ENCODE results near the gene PAQR6.

PAQR6 gene

GRCh38 chr1:156214024-156214748 lies 33.7 kb downstream of the PAQR6 start:
- peak overlapping the region; percentile 62 for H3K4me3 ChIP-seq
- in situ Hi-C loops (cut with MboI; ENCODE audit: low sequenced_read_pairs): no loop called here
- no peaks in the 10 kb centered on the region for H3K27me3 ChIP-seq (ENCODE audit: low read depth)
- H3K36me3 ChIP-seq (replicated peaks): peaks cover 35% of the 10 kb centered on the region
- no peak for DNase-seq (ENCODE audit: low spot score in 2 of 2)
- H3K9me3 ChIP-seq: no peaks in the 10 kb centered on the region
- peaks cover 12% of the 10 kb centered on the region for H3K4me1 ChIP-seq

DNA sequence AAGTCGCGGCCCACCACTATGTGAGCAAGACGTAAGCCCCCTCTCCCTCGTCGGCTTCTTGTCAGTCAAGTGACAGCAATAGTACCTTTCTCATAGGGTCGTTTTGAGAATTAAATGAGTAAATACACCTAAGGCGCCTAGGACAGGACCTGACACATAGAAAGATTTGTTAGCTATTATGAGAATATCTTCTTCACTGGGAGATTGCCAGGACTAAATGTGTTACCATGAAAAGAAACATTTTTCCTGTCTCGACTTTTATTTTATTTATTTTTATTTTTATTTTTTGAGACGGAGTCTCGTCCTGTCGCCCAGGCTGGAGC lies 34.3 kb downstream of the PAQR6 start:
- Histone ChIP-seq H3K4me1 (peaks cover 15% of the 10 kb centered on the region), H3K9me3 (no peaks in the 10 kb centered on the region), H3K36me3 (replicated peaks) (peaks cover 38% of the 10 kb centered on the region), H3K27me3 (ENCODE audit: low read depth) (no peaks in the 10 kb centered on the region), H3K4me3 (peak overlapping the region; percentile 62)
- in situ Hi-C loops (cut with MboI; ENCODE audit: low sequenced_read_pairs): no loop called here
- no peak for DNase-seq (ENCODE audit: low spot score in 2 of 2)

DNA sequence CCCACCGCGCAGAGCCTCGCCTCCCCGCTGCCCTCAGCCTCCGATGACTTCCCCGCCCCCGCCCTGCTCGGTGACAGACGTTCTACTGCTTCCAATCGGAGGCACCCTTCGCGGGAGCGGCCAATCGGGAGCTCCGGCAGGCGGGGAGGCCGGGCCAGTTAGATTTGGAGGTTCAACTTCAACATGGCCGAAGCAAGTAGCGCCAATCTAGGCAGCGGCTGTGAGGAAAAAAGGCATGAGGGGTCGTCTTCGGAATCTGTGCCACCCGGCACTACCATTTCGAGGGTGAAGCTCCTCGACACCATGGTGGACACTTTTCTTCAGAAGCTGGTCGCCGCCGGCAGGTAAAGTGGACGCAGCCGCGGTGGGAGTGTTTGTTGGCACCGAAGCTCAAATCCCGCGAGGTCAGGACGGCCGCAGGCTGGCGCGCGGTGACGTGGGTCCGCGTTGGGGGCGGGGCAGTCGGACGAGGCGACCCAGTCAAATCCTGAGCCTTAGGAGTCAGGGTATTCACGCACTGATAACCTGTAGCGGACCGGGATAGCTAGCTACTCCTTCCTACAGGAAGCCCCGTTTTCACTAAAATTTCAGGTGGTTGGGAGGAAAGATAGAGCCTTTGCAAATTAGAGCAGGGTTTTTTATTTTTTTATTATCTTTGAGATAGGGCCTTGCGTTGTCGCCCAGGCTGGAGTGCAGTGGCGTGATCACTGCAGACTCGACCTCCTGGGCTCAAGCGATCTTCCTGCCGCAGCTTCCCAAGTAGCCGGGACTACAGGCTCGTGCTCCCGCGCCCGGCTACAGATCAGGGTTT lies 34.8 kb downstream of the PAQR6 start, which contains the start of gene PMF1:
PMF1 (plus strand) TSS at position 175 of the 811 bp plus-strand sequence; CDS start at position 184, 9 bp downstream.
- Histone ChIP-seq H3K4me1 (peaks cover 17% of the 10 kb centered on the region), H3K36me3 (replicated peaks) (peaks cover 39% of the 10 kb centered on the region), H3K27me3 (ENCODE audit: low read depth) (no peaks in the 10 kb centered on the region), H3K4me3 (peak within 1 kb of the TSS; percentile 62), H3K9me3 (no peaks in the 10 kb centered on the region)
- in situ Hi-C loops (cut with MboI; ENCODE audit: low sequenced_read_pairs): no loop called here
- peak; percentile 94 to 98 for DNase-seq (ENCODE audit: low spot score in 2 of 2)

DNA sequence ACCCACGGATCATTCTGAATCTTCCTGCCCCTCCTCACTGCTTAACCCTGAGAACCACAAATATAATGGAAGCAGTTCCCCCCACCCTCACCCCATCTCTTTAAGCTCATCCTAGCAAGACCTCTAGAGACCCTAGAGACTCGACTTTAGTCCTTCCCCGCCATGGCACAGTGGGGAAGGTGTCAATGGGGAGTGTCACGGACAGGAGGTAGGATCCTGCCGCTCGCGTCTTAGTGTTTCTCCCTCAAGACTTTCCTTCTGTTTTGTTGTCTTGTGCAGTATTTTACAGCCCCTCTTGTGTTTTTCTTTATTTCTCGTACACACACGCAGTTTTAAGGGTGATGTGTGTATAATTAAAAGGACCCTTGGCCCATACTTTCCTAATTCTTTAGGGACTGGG lies 35.7 kb downstream of the PAQR6 start:
- in situ Hi-C loops (cut with MboI; ENCODE audit: low sequenced_read_pairs): no loop called here
- peaks cover 47% of the 10 kb centered on the region for H3K36me3 ChIP-seq (replicated peaks)
- no peak for DNase-seq (ENCODE audit: low spot score in 2 of 2)
- H3K4me1 ChIP-seq: peaks cover 17% of the 10 kb centered on the region
- H3K9me3 ChIP-seq: no peaks in the 10 kb centered on the region
- H3K27me3 ChIP-seq (ENCODE audit: low read depth): no peaks in the 10 kb centered on the region
- peak overlapping the region; percentile 62 for H3K4me3 ChIP-seq

DNA sequence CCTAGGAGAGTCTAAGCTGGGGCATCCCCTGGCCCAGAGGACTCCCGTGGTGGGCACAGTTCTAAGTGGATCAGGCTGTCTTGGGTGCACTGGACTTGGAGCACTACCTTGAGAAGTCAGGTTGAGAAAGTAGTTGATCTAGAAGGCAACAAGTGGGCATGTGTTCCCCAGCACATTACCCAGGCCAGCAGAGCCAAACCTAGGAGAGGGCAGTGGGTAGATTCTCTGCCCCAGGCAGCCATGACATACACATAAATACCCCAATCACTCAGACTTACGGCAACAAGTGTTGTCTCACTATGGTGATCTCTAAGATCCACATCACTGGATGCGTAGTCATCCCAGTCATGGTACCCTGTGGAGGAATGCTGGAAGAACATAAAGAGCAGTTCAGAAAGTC lies 36.6 kb downstream of the PAQR6 start:
- Histone ChIP-seq H3K27me3 (ENCODE audit: low read depth) (no peaks in the 10 kb centered on the region), H3K9me3 (no peaks in the 10 kb centered on the region), H3K36me3 (replicated peaks) (peaks cover 55% of the 10 kb centered on the region), H3K4me3 (no peak overlapping the region), H3K4me1 (peaks cover 17% of the 10 kb centered on the region)
- in situ Hi-C loops (cut with MboI; ENCODE audit: low sequenced_read_pairs): no loop called here
- DNase-seq (ENCODE audit: low spot score in 2 of 2): no peak

GRCh38 chr1:156204686-156205085 lies 43.2 kb downstream of the PAQR6 start:
- H3K27me3 ChIP-seq (ENCODE audit: low read depth): no peaks in the 10 kb centered on the region
- in situ Hi-C loops (cut with MboI; ENCODE audit: low sequenced_read_pairs): no loop called here
- H3K4me1 ChIP-seq: peaks cover 5% of the 10 kb centered on the region
- no peak overlapping the region for H3K4me3 ChIP-seq
- H3K36me3 ChIP-seq (replicated peaks): peaks cover 55% of the 10 kb centered on the region
- DNase-seq (ENCODE audit: low spot score in 2 of 2): no peak
- no peaks in the 10 kb centered on the region for H3K9me3 ChIP-seq

- peaks cover 52% of the 10 kb centered on the region for H3K36me3 ChIP-seq (replicated peaks)
- no peaks in the 10 kb centered on the region; the same call in 1 of the 2 replicates for H3K4me1 ChIP-seq
- H3K4me3 ChIP-seq: no peak overlapping the region
- no peaks in the 10 kb centered on the region for H3K27me3 ChIP-seq (ENCODE audit: low read depth)
- H3K9me3 ChIP-seq: no peaks in the 10 kb centered on the region
- in situ Hi-C loops (cut with MboI; ENCODE audit: low sequenced_read_pairs): no loop called here
- DNase-seq (ENCODE audit: low spot score in 2 of 2): no peak
Observed at GRCh38 chr1:156203331-156203730, 44.5 kb downstream of the PAQR6 start.

DNA sequence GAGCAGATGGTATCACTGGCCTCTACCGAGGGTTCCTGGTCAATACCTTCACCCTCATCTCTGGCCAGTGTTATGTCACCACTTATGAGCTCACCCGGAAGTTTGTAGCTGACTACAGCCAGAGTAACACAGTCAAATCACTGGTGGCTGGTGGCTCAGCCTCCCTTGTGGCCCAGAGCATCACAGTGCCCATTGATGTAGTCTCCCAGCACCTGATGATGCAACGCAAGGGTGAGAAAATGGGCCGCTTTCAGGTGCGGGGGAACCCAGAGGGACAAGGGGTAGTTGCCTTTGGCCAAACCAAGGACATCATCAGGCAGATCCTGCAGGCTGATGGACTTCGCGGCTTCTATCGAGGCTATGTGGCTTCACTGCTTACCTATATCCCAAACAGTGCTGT lies 47.8 kb downstream of the PAQR6 start:
- DNase-seq (ENCODE audit: low spot score in 2 of 2): no peak
- Histone ChIP-seq H3K4me3 (no peak overlapping the region), H3K9me3 (no peaks in the 10 kb centered on the region), H3K36me3 (replicated peaks) (peaks cover 41% of the 10 kb centered on the region), H3K27me3 (ENCODE audit: low read depth) (no peaks in the 10 kb centered on the region), H3K4me1 (peaks cover 2% of the 10 kb centered on the region; the same call in 1 of the 2 replicates)
- in situ Hi-C loops (cut with MboI; ENCODE audit: low sequenced_read_pairs): no loop called here

DNA sequence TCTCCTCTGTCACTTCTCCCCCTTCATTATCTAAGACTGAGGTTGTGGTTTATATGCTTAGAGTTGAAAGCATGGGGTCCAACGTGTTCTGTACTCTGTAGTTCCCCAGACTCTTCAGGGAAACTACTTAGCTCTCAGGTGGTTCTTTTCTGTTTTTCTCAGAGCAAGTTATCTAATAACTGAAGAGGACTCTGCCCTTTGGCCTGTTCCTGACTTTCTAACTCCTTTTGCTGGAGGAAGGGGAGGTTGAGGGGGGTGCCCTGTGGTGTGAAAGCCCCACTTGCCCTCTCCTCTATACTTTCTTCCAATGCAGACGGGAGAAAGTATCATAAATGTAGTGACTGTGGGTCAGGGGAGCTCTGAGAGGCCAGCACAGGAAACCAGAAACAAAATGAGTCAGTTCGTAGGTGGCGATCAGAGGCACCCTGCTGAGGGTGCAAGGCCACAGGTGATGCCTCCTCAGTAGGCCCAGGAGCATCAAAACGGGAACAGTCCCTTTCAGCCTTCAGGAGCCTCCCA lies 49.0 kb downstream of the PAQR6 start:
- Histone ChIP-seq H3K9me3 (no peaks in the 10 kb centered on the region), H3K27me3 (ENCODE audit: low read depth) (no peaks in the 10 kb centered on the region), H3K4me3 (no peak overlapping the region), H3K4me1 (peaks cover 2% of the 10 kb centered on the region; the same call in 1 of the 2 replicates), H3K36me3 (replicated peaks) (peaks cover 37% of the 10 kb centered on the region)
- no peak for DNase-seq (ENCODE audit: low spot score in 2 of 2)
- in situ Hi-C loops (cut with MboI; ENCODE audit: low sequenced_read_pairs): no loop called here

DNA sequence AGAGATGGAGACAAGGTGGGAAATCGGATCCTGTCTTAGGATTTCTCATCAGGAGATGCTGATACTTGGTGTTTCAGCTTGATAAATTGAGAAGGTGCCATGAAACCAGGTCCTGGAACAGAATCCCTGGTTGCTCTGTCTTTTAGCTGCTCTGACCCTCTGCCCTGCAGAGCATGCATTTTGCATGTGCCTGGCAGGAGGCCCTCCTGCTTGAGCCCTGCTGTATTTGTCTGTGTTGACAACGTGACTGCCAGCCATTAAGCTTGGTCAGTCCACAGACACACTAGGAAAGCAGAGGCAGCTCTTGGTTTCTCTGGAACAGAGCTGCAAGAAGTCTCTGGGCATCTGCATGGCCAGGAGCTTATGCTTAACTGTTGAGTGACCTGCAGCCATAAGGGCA lies 51.4 kb downstream of the PAQR6 start:
- Histone ChIP-seq H3K36me3 (replicated peaks) (peaks cover 25% of the 10 kb centered on the region), H3K4me1 (peaks cover 10% of the 10 kb centered on the region), H3K4me3 (no peak overlapping the region), H3K27me3 (ENCODE audit: low read depth) (no peaks in the 10 kb centered on the region), H3K9me3 (no peaks in the 10 kb centered on the region)
- in situ Hi-C loops (cut with MboI; ENCODE audit: low sequenced_read_pairs): no loop called here
- DNase-seq (ENCODE audit: low spot score in 2 of 2): no peak

DNA sequence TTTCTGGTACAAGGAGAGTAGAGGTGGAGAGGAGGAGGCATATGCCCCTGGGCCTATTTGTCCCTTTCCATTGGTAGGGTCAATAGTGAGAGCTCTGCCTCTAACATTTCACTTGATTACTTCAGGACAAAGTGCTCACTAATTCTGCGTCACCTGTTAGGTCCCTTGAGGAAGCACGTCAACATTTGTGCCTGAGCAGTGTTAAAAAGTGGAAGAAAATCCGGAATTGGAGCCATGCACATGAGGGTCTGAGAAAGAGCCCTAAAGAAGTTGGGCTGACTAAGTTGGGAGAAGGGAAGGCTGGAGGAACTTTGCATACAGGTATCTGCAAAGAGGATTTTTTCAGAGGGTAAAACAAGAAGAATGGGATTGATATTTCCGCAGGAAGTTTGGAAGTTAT lies 52.0 kb downstream of the PAQR6 start:
- in situ Hi-C loops (cut with MboI; ENCODE audit: low sequenced_read_pairs): no loop called here
- peaks cover 25% of the 10 kb centered on the region for H3K36me3 ChIP-seq (replicated peaks)
- no peak for DNase-seq (ENCODE audit: low spot score in 2 of 2)
- H3K9me3 ChIP-seq: no peaks in the 10 kb centered on the region
- no peaks in the 10 kb centered on the region for H3K27me3 ChIP-seq (ENCODE audit: low read depth)
- H3K4me1 ChIP-seq: peaks cover 10% of the 10 kb centered on the region
- no peak overlapping the region for H3K4me3 ChIP-seq

DNA sequence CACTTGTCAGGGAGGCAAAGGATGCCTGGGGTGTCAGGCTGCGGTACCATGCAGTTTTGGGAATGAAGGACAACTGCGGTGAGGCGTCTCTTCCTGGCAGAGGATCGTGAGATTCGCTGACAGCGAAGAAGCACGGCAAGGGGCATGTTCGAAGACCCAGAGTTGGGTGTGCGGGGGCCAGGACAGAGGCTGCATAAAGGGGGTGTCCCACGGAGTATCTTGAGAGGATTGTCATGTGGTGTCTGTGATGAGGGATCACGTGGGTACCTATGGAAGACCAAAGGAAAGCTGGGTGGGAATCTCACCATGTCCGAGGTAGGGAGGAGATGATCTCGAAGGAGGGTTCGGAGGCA lies 53.6 kb downstream of the PAQR6 start:
- DNase-seq (ENCODE audit: low spot score in 2 of 2): no peak
- H3K4me3 ChIP-seq: peak overlapping the region; percentile 86
- no peaks in the 10 kb centered on the region for H3K9me3 ChIP-seq
- in situ Hi-C loops (cut with MboI; ENCODE audit: low sequenced_read_pairs): no loop called here
- H3K36me3 ChIP-seq (replicated peaks): peaks cover 14% of the 10 kb centered on the region
- peaks cover 10% of the 10 kb centered on the region for H3K4me1 ChIP-seq
- no peaks in the 10 kb centered on the region for H3K27me3 ChIP-seq (ENCODE audit: low read depth)

DNA sequence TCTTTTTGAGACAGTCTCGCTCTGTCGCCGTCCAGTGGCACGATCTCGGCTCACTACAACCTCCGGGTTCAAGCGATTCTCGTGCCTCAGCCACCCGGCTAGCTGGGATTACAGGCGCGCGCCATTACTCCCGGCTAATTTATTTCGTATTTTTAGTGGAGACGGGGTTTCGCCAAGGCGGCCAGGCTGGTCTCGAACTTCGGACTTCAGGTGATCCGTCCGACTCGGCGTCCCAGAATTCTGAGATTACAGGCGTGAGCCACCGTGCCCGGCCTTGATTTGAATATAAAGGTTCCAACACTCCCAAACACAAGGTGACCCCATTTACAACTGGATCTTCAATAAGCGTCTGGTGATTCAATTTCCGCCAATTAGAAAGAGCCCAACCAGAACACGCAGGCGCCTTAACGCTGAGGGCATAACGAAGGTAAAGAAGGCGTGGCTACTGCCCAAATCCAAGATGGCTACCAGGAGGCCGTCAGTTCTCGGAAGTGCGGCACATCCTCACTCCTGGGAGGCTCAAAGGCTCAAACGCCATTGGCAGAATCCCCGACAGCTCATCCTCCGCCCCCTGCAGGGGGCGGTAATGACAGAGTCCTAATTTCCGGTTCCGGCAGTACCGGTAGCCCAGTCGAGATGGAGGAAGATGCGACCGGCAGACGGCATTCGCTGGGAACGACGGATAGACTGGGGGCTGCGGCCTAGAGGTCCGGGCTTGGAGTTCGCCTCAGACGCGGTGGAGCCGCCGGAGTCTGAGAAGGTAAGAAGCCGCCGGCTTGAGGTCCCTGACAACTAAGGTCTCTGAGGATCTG lies 54.2 kb downstream of the PAQR6 start, which contains the start of gene SLC25A44:
SLC25A44 (plus strand) TSS at position 617 of the 812 bp plus-strand sequence. CDS start 5,744 bp downstream, outside the sequence.
- Histone ChIP-seq H3K4me1 (peaks cover 10% of the 10 kb centered on the region), H3K27me3 (ENCODE audit: low read depth) (no peaks in the 10 kb centered on the region), H3K9me3 (no peaks in the 10 kb centered on the region), H3K4me3 (peak within 1 kb of the TSS; percentile 86), H3K36me3 (replicated peaks) (peaks cover 14% of the 10 kb centered on the region)
- peak; percentile 97 to 99 for DNase-seq (ENCODE audit: low spot score in 2 of 2)
- in situ Hi-C loops (cut with MboI; ENCODE audit: low sequenced_read_pairs): no loop called here

Measured in HAP-1 (cell line).